ENCODE data around the gene ZNF248. TPM values are rescaled to one million over a fixed set of nuclear protein-coding genes. Genes with fewer than 3 reads are reported as not detected.
A peak's percentile ranks its signal among the peaks of the same experiment; 100 is the strongest.

The ZNF248 gene
- total RNA-seq, 1 donor from 2014 or later, result 9.5 TPM

GRCh38 chr10:37854626-37855025, 2.8 kb downstream of the ZNF248 start:
- Mint-ChIP-seq H3K4me3 (peak overlapping the region; percentile 55), H3K27ac (no peak overlapping the region), H3K36me3 (peaks cover 16% of the 10 kb centered on the region), H3K9me3 (peaks cover 4% of the 10 kb centered on the region), H3K4me1 (ENCODE audit: unreplicated experiment) (peaks cover 11% of the 10 kb centered on the region), H3K27me3 (no peaks in the 10 kb centered on the region)
- no peak for TF ChIP-seq CTCF (conservative IDR thresholded peaks at IDR 0.05)
- DNase-seq (ENCODE audit: extremely low spot score, unreplicated experiment), result no peak

GRCh38 chr10:37844644-37845043, 12.8 kb downstream of the ZNF248 start:
- Mint-ChIP-seq H3K9me3 (no peaks in the 10 kb centered on the region), H3K27ac (no peak overlapping the region), H3K4me3 (no peak overlapping the region), H3K36me3 (peaks cover 10% of the 10 kb centered on the region), H3K27me3 (no peaks in the 10 kb centered on the region), H3K4me1 (ENCODE audit: unreplicated experiment) (no peaks in the 10 kb centered on the region)
- DNase-seq (ENCODE audit: extremely low spot score, unreplicated experiment), result no peak
- TF ChIP-seq CTCF (conservative IDR thresholded peaks at IDR 0.05), result no peak

- no peak for DNase-seq (ENCODE audit: extremely low spot score, unreplicated experiment)
- Mint-ChIP-seq H3K9me3 (peaks cover 15% of the 10 kb centered on the region), H3K36me3 (peaks cover 40% of the 10 kb centered on the region), H3K4me1 (ENCODE audit: unreplicated experiment) (no peaks in the 10 kb centered on the region), H3K27ac (no peak overlapping the region), H3K27me3 (no peaks in the 10 kb centered on the region), H3K4me3 (no peak overlapping the region)
- no peak for TF ChIP-seq CTCF (conservative IDR thresholded peaks at IDR 0.05)
These were observed 18.2 kb downstream of the ZNF248 start for GRCh38 chr10:37839243-37839642.

GRCh38 chr10:37831495-37832333, 25.7 kb downstream of the ZNF248 start:
- DNase-seq (ENCODE audit: extremely low spot score, unreplicated experiment), result no peak
- H3K4me3 Mint-ChIP-seq, result no peak overlapping the region
- no peak overlapping the region for H3K27ac Mint-ChIP-seq
- no peaks in the 10 kb centered on the region for H3K4me1 Mint-ChIP-seq (ENCODE audit: unreplicated experiment)
- TF ChIP-seq CTCF (conservative IDR thresholded peaks at IDR 0.05), result no peak
- H3K9me3 Mint-ChIP-seq, result peaks cover 41% of the 10 kb centered on the region
- H3K27me3 Mint-ChIP-seq, result no peaks in the 10 kb centered on the region
- peaks cover 73% of the 10 kb centered on the region for H3K36me3 Mint-ChIP-seq

- Mint-ChIP-seq H3K9me3 (peaks cover 33% of the 10 kb centered on the region), H3K36me3 (peaks cover 36% of the 10 kb centered on the region), H3K4me3 (no peak overlapping the region), H3K4me1 (ENCODE audit: unreplicated experiment) (no peaks in the 10 kb centered on the region), H3K27ac (no peak overlapping the region), H3K27me3 (no peaks in the 10 kb centered on the region)
- DNase-seq (ENCODE audit: extremely low spot score, unreplicated experiment), result no peak
- TF ChIP-seq CTCF (conservative IDR thresholded peaks at IDR 0.05), result no peak
These were observed 30.6 kb downstream of the ZNF248 start for GRCh38 chr10:37826806-37827205.

Data from type B pancreatic cell (in vitro differentiated cells).